SK-N-MC (cell line): Measurements from ENCODE around the gene INTS6.

Experiments used
- EZH2 ChIP-seq: fragments of 200-600 bp; sonication (generic); IDR thresholded peaks from one replicate; pipeline ENCODE4 v1.6.1; 2017; ENCODE audit warnings: antibody characterized with exemption
- POLR2AphosphoS5 ChIP-seq: IDR thresholded peaks from 2 replicates; pipeline ENCODE4 v1.6.1; 2012; ENCODE audit warnings: mild to moderate bottlenecking, low read depth, low read length, borderline replicate concordance

DNA sequence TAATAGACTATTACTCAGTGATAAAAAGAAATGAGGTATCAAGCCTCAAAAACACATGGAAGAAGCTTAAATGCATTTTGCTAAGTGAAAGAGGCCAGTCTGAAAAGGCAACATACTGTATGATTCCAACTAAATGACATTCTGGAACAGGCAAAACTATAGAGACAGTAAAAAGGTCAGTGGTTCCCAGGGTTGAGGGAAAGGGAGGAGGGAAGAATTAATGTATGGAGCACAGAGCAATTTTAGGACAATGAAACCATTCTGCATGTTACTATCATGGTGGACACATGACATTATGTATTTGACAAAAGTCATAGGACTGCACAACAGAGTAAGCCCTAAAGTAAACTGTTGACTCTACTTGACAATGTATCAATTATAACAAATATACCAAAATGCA, 119.0 kb downstream of the INTS6 start:
- TF ChIP-seq POLR2AphosphoS5 (no peak), EZH2 (no peak)
